IMR-90 (cell line): ENCODE data around the gene KLHL34. TPM values are rescaled to one million over a fixed set of nuclear protein-coding genes. Genes with fewer than 3 reads are reported as not detected.

Experiments
- ATAC-seq: fragments of 200-7000 bp; cut with Tn5 transposase; 2 replicates; pipeline ENCODE4 v1.9.1; 2020; ENCODE audit warnings: low read depth, mild to moderate bottlenecking, moderate library complexity
- BruUV-seq: library from RNA; stranded (reverse); fragments of 400-500 nt; replicated peaks from 2 replicates; lab custom pipeline; 2021; lab: Mats Ljungman, UMichigan
- CTCF ChIA-PET: fragments of 300-600 bp; formaldehyde crosslinking; extraction: SDS; loops from one replicate; lab custom pipeline; 2021; ENCODE audit warnings: antibody characterized with exemption; lab: Yijun Ruan, JAX
- POLR2A ChIA-PET: fragments of 300-600 bp; sonication (Branson Sonifier 250); formaldehyde crosslinking; loops from one replicate; lab custom pipeline; 2022; ENCODE audit warnings: antibody characterized with exemption; ENCODE audit not compliant: unreplicated experiment; lab: Charles Lee
- DNase-seq: peaks from one replicate; pipeline ENCODE4 v3.0.0; 2013
- H2AFZ ChIP-seq: replicated peaks from 2 replicates; pipeline ENCODE3; 2013; ENCODE audit warnings: low read length, mild to moderate bottlenecking; ENCODE audit not compliant: poor library complexity
- H2AK5ac ChIP-seq: 2 replicates; pipeline ENCODE4 v1.6.1; 2013; ENCODE audit warnings: low read depth, low read length, inconsistent platforms
- H2AK9ac ChIP-seq: replicated peaks from 2 replicates; pipeline ENCODE3; 2013; ENCODE audit warnings: mild to moderate bottlenecking, low read depth, low read length, moderate library complexity; ENCODE audit not compliant: poor library complexity
- H2BK120ac ChIP-seq: 2 replicates; pipeline ENCODE4 v1.6.1; 2013; ENCODE audit warnings: low read depth, low read length, inconsistent platforms
- H2BK15ac ChIP-seq: 3 replicates; pipeline ENCODE4 v1.6.1; 2013; ENCODE audit warnings: low read depth, low read length, inconsistent platforms
- H2BK20ac ChIP-seq: 2 replicates; pipeline ENCODE4 v1.6.1; 2013; ENCODE audit warnings: low read depth, mild to moderate bottlenecking, inconsistent platforms, low read length, moderate library complexity
- H2BK5ac ChIP-seq: 2 replicates; pipeline ENCODE4 v1.6.1; 2013; ENCODE audit warnings: mild to moderate bottlenecking, low read depth, low read length, inconsistent platforms; ENCODE audit not compliant: poor library complexity, severe bottlenecking
- H3K14ac ChIP-seq: replicated peaks from 2 replicates; pipeline ENCODE4 v1.6.1; 2013; ENCODE audit warnings: low read depth, low read length, inconsistent platforms
- H3K18ac ChIP-seq: 2 replicates; pipeline ENCODE4 v1.6.1; 2013; ENCODE audit warnings: low read depth, low read length, control low read depth
- H3K23ac ChIP-seq: 2 replicates; pipeline ENCODE4 v1.6.1; 2013; ENCODE audit warnings: low read depth, low read length, inconsistent platforms
- H3K27ac ChIP-seq: 2 replicates; pipeline ENCODE4 v1.5.1; 2013; ENCODE audit warnings: mild to moderate bottlenecking, control low read depth, low read length; ENCODE audit not compliant: insufficient read depth
- H3K27me3 ChIP-seq: 2 replicates; pipeline ENCODE4 v1.6.1; 2013; ENCODE audit warnings: low read length; ENCODE audit not compliant: control insufficient read depth, insufficient read depth
- H3K36me3 ChIP-seq: 2 replicates; pipeline ENCODE4 v1.6.1; 2013; ENCODE audit warnings: low read length, mixed read lengths; ENCODE audit not compliant: control insufficient read depth, insufficient read depth
- H3K4ac ChIP-seq: 2 replicates; pipeline ENCODE4 v1.6.1; 2013; ENCODE audit warnings: low read depth, low read length, inconsistent platforms
- H3K4me1 ChIP-seq: 2 replicates; pipeline ENCODE4 v1.6.1; 2013; ENCODE audit warnings: low read length, mixed read lengths; ENCODE audit not compliant: control insufficient read depth, insufficient read depth
- H3K4me2 ChIP-seq: 2 replicates; pipeline ENCODE4 v1.6.1; 2013; ENCODE audit warnings: low read depth, mild to moderate bottlenecking, control low read depth, low read length, moderate library complexity
- H3K4me3 ChIP-seq: 2 replicates; pipeline ENCODE4 v1.5.1; 2013; ENCODE audit warnings: low read depth, mild to moderate bottlenecking, control low read depth, low read length, moderate library complexity; ENCODE audit not compliant: insufficient read depth
- H3K56ac ChIP-seq: 2 replicates; pipeline ENCODE4 v1.6.1; 2013; ENCODE audit warnings: low read length, inconsistent platforms; ENCODE audit not compliant: insufficient read depth; ENCODE audit errors: extremely low read depth
- H3K79me1 ChIP-seq, 2 experiments: 2 replicates each; pipeline ENCODE4 v1.6.1; 2013; ENCODE audit warnings: low read length in 2 of 2, inconsistent platforms in 1 of 2, low read depth in 1 of 2
- H3K9ac ChIP-seq: 2 replicates; pipeline ENCODE4 v1.6.1; 2013; ENCODE audit warnings: low read depth, low read length, control low read depth
- H3K9me1 ChIP-seq: 2 replicates; pipeline ENCODE4 v1.6.1; 2013; ENCODE audit warnings: low read length, inconsistent platforms; ENCODE audit not compliant: insufficient read depth
- H3K9me3 ChIP-seq: 2 replicates; pipeline ENCODE4 v1.6.1; 2013; ENCODE audit warnings: low read length; ENCODE audit not compliant: control insufficient read depth, insufficient read depth
- H4K20me1 ChIP-seq: 2 replicates; pipeline ENCODE4 v1.6.1; 2013; ENCODE audit warnings: low read length, inconsistent platforms; ENCODE audit not compliant: insufficient read depth
- H4K5ac ChIP-seq: 2 replicates; pipeline ENCODE4 v1.6.1; 2013; ENCODE audit warnings: mild to moderate bottlenecking, low read depth, low read length, control low read depth
- H4K8ac ChIP-seq, 2 experiments: 2 replicates each; pipeline ENCODE4 v1.6.1; 2013; ENCODE audit warnings: low read depth in 2 of 2, low read length in 2 of 2, control low read depth in 1 of 2, inconsistent platforms in 1 of 2
- H4K91ac ChIP-seq: 2 replicates; pipeline ENCODE4 v1.6.1; 2013; ENCODE audit warnings: low read depth, low read length, inconsistent platforms; ENCODE audit not compliant: insufficient read depth
- BHLHE40 ChIP-seq: fragments of 150-350 bp; IDR thresholded peaks from 2 replicates; pipeline ENCODE4 v1.6.1; 2016; ENCODE audit warnings: mild to moderate bottlenecking, low read depth, low read length
- CHD1 ChIP-seq: IDR thresholded peaks from 2 replicates; pipeline ENCODE4 v1.6.1; 2012; ENCODE audit warnings: low read depth, low read length, improper control_type of control experiment
- FOS ChIP-seq: fragments of 150-350 bp; IDR thresholded peaks from 2 replicates; pipeline ENCODE4 v1.6.1; 2016; ENCODE audit warnings: low read depth, low read length
- MAFK ChIP-seq: IDR thresholded peaks from 2 replicates; pipeline ENCODE4 v1.6.1; 2012; ENCODE audit warnings: low read depth, low read length, improper control_type of control experiment
- MAZ ChIP-seq: IDR thresholded peaks from 2 replicates; pipeline ENCODE4 v1.6.1; 2012; ENCODE audit warnings: low read depth, mild to moderate bottlenecking, low read length, improper control_type of control experiment, moderate library complexity, borderline replicate concordance
- MXI1 ChIP-seq: IDR thresholded peaks from 2 replicates; pipeline ENCODE4 v1.6.1; 2012; ENCODE audit warnings: low read depth, mild to moderate bottlenecking, low read length, moderate library complexity, borderline replicate concordance
- POLR2A ChIP-seq: IDR thresholded peaks from 2 replicates; pipeline ENCODE4 v1.6.1; 2012; ENCODE audit warnings: mild to moderate bottlenecking, low read depth, low read length
- RAD21 ChIP-seq: IDR thresholded peaks from 2 replicates; pipeline ENCODE4 v1.6.1; 2012; ENCODE audit warnings: low read length, improper control_type of control experiment
- RCOR1 ChIP-seq: IDR thresholded peaks from 2 replicates; pipeline ENCODE4 v1.6.1; 2012; ENCODE audit warnings: mild to moderate bottlenecking, low read length, improper control_type of control experiment; ENCODE audit not compliant: insufficient replicate concordance
- WGBS, 2 experiments: methylation state at CpG; one replicate each; pipeline versions ENCODE4 v1.1.5 to v1.1.7; 2013; ENCODE audit warnings: missing lambda C conversion rate in 2 of 2; ENCODE audit not compliant: insufficient read length in 1 of 2; ENCODE audit errors: extremely low coverage in 2 of 2; 5-methylcytosine and 5-hydroxymethylcytosine counted together
- dilution Hi-C: fragments of 300-500 bp; cut with HindIII; formaldehyde crosslinking; loops from one replicate; pipeline ENCODE4 v1.14.3; 2018; ENCODE audit warnings: low sequenced_read_pairs; ENCODE audit not compliant: unreplicated experiment
- in situ Hi-C: fragments of 300-500 bp; cut with MboI; formaldehyde crosslinking; loops from 3 replicates; pipeline ENCODE4 v1.14.3; 2019; ENCODE audit warnings: low sequenced_read_pairs, inconsistent platforms, mixed read lengths
- intact Hi-C: fragments of 100-400 bp; cut with micrococcal nuclease; formaldehyde crosslinking; loops from 2 replicates; pipeline ENCODE4 v1.10.0; 2022
- polyA plus RNA-seq, 3 experiments: library from polyadenylated mRNA; depleted of rRNA; stranded (reverse); fragments of >200 nt; gene quantifications; 2 replicates each; pipeline ENCODE4 v1.2.3, GENCODE V29; 2012; ENCODE audit warnings: low replicate concordance in 1 of 3
- total RNA-seq: library from RNA; depleted of rRNA; stranded (reverse); fragments of >200 nt; gene quantifications from 2 replicates; pipeline ENCODE4 v1.2.3, GENCODE V29; 2012
- TF ChIP-seq, protein P1 (sequence below): fragments of 150-350 bp; IDR thresholded peaks from 2 replicates; pipeline ENCODE4 v1.6.1; 2016; ENCODE audit warnings: low read depth, mild to moderate bottlenecking, low read length, moderate library complexity, borderline replicate concordance

Gene KLHL34
- total and polyA plus RNA-seq, 2 of the 4 experiments (the other 2 are of a cell fraction): not detected

DNA sequence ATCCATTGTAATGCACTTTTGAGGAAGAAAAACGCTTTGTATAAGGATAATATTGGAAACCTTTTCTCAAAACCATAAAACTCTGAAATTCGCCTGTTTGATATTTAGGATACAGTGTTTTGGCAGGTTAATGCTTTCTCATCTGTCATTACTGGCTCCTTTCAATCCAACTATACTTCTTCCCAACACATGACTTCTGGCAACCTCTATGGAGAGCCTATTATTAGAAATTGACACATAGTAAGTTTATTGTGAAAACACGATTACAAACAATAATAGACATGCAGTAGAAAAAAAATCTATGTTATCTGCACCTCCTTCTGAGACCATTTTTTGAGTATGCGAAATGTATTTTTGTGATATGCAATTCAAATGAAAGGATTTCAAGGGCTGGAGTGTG lies 4.6 kb upstream of the KLHL34 start:
- Histone ChIP-seq H3K27me3 (peaks cover 3% of the 10 kb centered on the region; the same call in 1 of the 2 replicates), H2BK5ac (no peak overlapping the region), H4K5ac (no peak overlapping the region), H3K23ac (no peak overlapping the region), H3K27ac (no peak overlapping the region), H3K14ac (no peak overlapping the region), H2BK20ac (no peak overlapping the region), H3K4me3 (no peak overlapping the region), H3K79me1 (no peaks in the 10 kb centered on the region), H3K18ac (no peak overlapping the region), H2AFZ (no peak overlapping the region), H3K56ac (no peak overlapping the region), H4K8ac (no peak overlapping the region), H3K4ac (no peak overlapping the region), H4K20me1 (no peaks in the 10 kb centered on the region), H3K9me3 (peaks cover 6% of the 10 kb centered on the region; the same call in 1 of the 2 replicates), H3K9me1 (no peaks in the 10 kb centered on the region), H2BK120ac (no peak overlapping the region), H3K36me3 (no peaks in the 10 kb centered on the region), H2AK9ac (no peak overlapping the region), H4K91ac (no peak overlapping the region), H3K4me2 (no peak overlapping the region), H2AK5ac (no peak overlapping the region), H3K4me1 (no peaks in the 10 kb centered on the region), H2BK15ac (no peak overlapping the region), H3K9ac (no peak overlapping the region)
- no peak for TF ChIP-seq MAZ
- no peak for TF ChIP-seq FOS
- no peak for TF ChIP-seq POLR2A
- TF ChIP-seq MAFK: no peak
- TF ChIP-seq, protein P1, sequence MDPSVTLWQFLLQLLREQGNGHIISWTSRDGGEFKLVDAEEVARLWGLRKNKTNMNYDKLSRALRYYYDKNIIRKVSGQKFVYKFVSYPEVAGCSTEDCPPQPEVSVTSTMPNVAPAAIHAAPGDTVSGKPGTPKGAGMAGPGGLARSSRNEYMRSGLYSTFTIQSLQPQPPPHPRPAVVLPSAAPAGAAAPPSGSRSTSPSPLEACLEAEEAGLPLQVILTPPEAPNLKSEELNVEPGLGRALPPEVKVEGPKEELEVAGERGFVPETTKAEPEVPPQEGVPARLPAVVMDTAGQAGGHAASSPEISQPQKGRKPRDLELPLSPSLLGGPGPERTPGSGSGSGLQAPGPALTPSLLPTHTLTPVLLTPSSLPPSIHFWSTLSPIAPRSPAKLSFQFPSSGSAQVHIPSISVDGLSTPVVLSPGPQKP: no peak
- no peak for TF ChIP-seq BHLHE40
- TF ChIP-seq MXI1: no peak
- no peak for TF ChIP-seq CHD1
- TF ChIP-seq RAD21: no peak
- no peak for TF ChIP-seq RCOR1
- DNase-seq (no peak), ATAC-seq (no peak)
- in situ Hi-C loops: no loop called here
- POLR2A ChIA-PET: no interaction called here
- dilution Hi-C loops: no loop called here
- CTCF ChIA-PET: no interaction called here
- BruUV-seq: no TSS peak
- no CpG with 5 or more reads among the region's 4 CpGs for WGBS, 2 experiments
- intact Hi-C loops: no loop called here
